Measurements from ENCODE around the gene P2RY1.
A peak's percentile ranks its signal among the peaks of the same experiment; 100 is the strongest.

P2RY1 gene, protein sequence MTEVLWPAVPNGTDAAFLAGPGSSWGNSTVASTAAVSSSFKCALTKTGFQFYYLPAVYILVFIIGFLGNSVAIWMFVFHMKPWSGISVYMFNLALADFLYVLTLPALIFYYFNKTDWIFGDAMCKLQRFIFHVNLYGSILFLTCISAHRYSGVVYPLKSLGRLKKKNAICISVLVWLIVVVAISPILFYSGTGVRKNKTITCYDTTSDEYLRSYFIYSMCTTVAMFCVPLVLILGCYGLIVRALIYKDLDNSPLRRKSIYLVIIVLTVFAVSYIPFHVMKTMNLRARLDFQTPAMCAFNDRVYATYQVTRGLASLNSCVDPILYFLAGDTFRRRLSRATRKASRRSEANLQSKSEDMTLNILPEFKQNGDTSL

DNA sequence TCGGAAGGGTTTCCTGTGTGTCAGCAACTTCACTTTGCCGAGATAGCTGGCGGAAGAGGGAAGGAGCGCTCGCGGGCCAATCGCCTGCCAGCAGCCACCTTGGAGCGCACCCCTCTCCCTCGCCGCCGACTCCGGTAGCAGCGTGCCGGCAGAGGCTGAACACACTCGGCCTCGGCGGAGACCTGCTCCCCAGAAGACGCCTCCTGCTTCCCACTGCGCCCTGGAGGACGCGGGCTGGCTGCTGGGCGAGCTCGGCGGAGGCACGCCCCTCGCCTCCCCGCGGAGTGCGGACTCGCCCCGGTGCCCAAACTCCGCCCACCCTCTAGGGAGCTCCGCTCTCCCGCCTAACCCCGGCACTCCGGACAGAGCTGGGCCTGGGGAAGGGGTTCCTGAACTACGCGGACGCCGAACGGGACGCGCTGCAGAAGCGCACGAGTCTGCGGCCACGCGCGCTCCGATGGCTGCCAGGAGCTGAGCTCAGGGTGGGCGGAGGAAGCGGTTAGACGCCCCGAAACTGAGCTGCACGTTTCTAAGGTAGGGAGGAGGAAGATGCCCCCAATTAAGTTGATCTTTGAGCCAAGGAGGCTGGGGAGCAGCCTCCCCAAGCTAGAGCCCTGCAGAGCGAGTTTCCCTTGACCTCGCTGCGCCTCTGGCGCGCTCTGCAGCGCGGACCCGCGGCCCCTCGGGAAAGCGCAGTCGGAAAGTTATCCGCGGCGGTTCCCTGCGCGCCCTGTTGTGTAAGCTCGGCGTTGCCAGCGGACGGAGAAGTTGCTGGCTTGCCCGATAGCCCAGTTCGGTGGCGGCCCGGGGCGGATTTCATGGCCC is at the start of gene P2RY1:
P2RY1 (plus strand) TSS at position 356 of the 825 bp plus-strand sequence. CDS start 652 bp downstream, outside the sequence.
- DNase-seq = peak; percentile 36

DNA sequence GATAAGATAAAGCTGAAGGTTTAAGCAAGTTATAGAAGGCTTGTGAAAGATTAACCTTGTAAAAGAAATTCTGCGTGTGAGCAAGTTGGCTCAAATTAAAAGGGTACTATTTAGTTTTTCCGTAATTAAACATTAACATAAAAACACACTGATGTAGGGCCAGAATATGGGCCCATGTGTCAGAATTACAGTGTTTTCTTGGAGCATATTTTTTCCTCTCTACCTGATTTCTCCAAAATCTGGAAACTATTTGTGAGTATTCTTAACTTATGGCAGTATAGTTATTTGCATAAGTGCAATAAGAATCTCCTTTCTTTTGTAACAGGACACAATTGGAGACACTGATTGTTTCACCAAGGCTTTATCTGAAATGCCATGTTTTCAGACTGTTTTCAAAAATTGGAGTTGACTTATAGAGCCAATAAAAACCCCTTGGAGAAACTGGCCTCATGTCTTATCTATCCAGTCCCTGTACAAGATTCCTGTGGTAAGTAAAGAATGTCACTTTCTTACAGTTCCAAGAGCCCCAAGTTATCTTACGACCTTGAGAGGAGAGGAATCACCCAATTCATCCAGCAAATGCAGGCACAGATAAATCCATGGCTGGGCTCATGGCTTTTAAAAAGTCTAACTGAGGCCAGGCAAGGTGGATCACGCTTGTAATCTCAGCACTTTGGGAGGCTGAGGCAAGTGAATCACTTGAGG is 47.8 kb upstream of the P2RY1 start:
- no peak for DNase-seq

DNA sequence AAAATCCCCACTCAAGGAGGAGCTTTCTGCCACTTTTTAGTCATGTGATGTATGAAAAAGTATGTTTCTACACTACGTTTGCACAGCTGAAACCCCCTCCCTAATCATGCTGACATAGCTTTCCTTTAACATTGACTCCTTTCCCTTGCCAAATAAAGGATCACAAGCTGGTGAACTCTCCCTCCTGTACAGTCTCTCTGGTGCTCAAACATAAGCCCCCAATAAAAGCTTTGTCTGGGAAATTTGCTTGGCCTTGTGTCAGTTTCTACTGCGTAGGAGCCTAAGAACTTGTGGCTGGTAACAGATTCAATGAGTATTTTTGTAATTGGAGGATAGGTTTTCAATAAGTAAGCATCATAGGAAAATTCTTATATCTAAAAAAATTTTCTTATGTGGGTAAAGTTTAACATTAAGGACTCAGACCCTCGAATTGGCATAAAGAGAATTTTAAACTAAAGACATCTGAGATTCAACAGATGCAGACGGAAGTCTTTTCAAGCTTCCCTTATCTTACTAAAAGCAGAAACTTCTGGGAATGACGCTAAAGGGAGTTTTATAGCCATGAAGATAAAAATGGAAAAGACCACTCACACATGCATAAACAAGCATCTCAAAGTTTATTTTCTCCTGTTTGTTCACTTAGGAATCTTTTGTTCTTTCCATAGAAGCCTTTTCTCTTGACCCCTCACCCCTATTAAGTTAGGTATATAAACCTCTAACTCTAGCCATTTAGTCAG is 44.1 kb upstream of the P2RY1 start:
- no peak for DNase-seq

DNA sequence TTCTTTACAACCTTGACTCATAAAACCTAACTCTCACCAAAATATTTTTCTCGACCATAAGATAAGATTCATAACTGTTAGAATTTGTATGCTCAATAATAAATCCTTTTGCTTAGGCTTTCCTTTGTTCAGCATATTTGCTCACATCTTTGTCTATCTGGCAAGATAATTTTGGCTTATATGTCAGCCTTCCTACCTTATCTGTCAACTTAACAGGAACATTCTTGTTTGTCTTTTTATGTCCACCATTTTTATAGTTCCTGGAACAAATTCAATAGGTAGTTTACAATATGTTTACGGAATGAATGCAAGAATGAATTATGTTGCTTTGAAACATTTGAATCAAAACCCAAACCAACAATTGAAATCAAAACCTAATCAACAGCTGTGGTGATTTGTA is 41.0 kb upstream of the P2RY1 start:
- DNase-seq = no peak

DNA sequence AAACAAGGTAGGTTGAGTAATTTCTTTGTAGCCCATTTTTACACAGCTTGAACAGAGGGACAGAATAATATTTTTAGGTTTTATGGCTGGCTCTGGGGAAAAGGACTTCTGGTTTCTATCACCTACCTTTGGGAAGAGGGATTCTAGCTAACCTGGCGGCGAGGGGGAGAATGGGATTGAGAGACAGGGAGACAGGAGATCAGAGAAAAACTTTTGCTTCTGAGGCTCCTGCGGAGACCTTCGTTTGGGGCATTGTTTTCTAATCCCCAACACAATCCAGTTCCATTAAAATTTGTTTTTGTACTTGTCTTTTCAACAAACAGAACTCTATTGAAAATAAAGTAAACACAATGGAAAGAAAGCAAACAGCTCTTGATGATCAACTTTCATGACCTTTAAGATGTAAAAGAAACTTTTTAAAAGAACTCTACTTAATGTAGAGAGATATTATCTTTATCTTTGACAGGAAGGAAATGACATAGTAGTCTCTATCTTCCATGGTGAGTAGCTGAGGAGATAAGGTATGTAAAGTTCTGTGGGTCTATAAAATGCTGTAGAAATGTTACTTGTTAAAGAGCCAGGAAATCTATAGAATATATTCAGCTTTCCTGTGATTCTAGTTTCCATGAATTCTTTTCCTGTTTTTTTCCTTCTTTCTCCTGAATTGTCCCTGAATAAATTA is 37.0 kb upstream of the P2RY1 start:
- no peak for DNase-seq

DNA sequence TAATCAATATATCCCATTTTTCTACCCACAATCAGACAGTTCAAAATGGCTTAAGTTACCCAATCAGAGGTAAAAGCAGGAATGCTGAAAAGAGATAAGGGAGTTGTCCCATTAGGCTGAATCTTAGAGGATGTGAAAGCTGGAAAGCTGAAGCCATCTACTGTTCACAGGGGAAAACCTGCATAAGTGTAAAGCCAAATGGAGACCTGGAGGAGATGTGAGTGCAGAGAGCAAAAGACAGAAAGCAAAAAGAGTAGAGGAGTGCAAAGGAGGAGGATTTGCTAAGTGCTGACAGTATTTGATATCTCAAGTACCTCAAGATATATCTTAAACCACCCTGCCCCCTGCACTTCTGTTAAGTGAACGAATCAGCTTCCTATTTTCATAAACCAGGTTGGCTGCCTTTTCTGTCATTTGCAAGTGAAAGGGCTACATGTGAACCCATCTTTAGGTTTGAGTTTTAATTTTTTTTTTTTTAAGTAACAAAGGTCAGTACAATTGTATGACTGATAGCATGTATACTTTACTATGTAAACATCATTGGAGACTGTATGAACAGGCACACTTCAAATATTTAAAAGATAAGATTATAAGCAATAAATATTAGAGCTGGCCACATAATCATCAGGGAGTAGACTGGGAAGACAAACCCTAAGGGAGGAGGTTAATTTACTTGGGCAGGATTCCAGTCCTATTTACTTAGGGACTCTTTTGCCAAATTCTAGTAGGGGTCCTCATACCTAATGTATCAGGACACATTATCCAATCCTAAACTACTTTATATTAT is 22.8 kb upstream of the P2RY1 start:
- DNase-seq = no peak

DNA sequence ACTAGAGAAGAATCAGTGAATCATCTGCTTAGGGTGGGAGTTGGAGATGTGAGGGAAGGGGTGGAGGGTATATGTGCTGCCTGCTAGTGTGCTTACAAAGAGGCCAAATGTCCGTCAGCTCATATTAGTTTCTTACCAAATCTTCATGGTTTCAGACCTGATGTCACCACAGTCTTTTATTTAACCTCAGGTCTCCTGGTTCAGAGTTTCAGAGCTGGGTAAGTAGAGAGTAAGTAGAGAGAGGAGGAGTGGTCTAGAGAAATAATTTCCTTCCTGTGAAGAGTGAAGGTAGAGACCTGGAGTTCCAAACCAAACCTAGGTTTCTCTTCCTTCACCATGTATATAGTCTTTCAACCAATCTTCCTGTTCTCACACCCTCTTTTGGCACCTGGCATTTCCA is 17.5 kb upstream of the P2RY1 start:
- DNase-seq = no peak

DNA sequence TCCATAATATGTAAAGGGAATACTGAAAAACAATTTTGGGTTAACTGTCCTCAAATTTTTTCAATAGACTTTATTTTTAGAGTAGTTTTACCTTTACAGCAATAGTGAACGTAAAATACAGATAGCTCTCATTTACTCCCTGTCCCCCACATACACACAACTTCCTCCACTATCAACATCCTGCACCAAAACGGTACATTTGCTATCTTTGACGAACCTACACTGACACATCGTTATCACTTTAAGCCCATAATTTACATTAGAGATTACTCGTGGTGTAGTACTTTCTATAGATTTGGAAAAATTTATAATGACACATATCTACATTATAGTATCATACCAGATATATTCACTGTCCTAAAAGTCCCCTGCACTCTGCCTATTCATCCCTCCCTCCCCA is 16.9 kb upstream of the P2RY1 start:
- DNase-seq = no peak

DNA sequence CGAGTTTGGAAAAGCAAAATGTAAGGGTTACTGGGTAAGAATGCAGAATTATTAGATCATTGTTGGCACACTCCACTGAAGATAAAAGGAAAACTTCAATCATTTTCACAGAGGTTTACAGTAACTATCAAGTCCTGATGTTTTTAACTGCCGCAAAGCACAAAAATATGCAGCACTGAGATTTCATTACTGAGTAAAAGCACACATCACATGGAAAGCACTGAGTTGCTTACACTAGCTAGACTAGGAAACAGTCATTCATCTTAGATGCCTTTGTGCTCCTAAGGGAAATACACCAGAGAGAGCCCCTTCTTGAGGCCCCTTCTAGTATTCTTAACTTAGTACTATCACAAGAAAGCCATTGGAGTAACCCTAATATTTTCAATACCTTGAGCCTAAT is 11.8 kb upstream of the P2RY1 start:
- no peak for DNase-seq

DNA sequence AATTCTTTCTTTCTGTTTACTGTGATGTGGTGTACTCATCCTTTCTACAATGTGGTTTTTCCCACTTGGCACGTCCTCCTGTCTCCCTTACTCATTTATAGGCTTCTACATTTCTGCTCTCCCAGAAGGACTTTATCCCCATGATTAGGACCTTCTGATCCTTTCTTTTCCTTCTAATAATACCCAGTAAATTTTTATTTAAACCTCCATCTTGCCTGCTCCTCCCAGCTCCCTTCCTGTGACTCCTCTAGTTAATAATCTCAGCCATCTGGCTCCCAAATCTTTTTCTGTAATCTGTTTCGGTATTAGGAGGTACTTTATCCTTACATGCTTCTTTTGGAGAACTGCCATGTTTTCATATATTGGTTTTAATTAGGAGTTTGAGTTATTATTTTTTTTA is 11.2 kb upstream of the P2RY1 start:
- DNase-seq = no peak

DNA sequence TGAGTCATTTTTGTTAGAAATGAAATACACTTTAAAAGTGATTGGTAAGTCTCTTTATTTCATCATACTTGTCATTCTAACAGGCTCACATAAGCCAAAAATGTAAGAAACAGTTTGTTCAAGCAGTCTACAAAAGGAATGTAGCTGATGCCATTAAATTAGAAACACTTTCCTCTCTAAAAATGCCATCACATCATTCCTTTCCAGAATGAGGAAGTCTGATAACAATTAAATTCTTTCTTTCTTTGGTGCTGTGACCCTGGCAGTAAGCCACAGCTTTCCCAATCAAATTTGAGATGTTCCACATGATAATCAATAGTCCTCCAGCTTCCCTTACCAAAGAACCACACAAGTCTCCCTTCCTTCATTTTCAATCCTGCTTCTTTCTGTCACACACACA is 9.4 kb upstream of the P2RY1 start:
- no peak for DNase-seq

DNA sequence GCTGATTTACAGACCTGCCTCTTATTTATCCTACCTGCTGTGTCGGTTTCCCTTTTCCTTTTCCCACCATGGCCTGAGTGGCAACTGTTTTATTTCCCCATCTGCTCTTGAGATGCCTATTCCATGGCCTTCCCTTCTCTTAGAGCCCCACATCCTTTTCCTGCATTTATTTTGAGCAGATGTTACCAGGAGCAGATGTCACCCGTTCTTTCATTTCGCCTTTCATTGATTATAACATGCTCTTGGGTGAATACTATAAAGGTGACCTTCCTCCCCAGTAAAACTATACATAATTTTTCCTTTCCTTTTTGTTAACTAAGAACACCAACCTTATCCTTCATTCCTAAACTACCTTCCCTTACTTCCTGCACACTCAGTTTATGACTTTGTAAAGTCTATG is 8.5 kb upstream of the P2RY1 start:
- DNase-seq = no peak

DNA sequence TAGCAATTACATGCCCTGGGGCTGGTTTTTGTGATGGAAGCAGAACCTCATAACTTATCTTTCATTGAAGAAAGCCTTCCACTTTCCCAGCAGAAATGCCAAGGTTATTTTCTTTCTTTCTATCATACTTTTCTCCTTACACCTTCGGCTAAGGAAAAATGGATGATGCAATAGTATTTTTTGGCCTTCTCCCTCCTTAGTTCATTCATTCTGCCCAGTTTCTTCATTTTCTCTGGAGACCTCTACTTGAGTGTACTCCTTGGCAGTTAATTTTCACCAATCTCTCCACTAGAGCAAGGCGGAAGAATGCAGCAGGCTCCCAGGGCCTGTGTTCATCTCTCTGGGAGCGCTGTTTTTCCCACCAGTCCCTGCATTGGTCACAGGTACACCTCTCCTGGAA is 7.6 kb upstream of the P2RY1 start:
- DNase-seq = no peak

DNA sequence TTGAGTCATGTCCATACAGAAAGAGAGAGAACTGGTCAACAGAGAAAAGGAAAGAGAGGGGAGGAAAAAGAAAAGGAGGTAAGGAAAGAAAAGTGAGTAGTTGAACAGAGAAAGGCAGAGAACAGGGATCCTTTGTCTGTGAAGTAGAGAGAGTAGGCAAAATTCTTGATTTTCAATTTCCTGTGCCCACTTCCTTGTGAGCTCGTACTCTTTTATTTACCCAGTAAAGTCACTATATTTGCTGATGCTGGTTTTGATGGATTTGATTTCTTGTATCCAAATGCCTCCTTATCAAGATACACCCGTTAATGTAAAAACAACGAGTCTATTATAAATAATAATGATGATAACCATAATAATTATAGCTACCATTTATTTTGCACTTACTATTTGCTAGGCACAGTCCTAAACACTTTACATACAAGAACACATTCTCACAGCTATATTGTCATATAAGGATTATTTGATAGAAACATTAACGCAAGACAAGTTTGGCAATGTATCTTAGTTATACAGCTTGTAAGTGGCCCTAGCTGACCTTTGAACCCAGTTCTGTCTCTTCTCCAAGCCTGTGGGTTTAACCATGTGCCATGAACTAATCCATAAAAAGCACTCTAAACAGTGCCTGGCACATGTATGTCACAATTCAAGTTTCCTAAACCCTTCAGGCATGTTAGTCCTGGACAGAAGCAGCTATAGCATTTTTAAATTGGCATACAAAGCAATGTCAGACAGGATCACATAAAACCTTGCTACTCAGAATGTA is 6.7 kb upstream of the P2RY1 start:
- no peak for DNase-seq

DNA sequence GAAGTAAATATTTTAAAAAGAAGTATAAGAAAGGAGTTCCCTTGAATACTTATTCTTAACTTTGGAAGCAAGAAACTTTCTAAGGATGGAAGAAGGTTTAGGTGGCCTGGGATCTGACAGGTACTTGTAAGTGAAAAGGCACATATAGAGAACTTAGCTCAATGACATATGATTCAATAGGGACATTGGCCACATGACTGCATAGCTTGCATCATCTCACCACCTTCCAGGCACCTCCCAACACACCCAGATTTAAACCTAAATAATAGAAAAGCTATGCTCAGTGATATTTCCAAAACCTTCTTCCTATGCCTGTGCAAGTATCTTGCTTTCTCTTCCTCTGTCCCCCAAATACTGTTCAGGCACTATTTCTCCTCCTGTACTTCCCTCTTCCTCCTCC is 4.7 kb upstream of the P2RY1 start:
- DNase-seq = no peak

DNA sequence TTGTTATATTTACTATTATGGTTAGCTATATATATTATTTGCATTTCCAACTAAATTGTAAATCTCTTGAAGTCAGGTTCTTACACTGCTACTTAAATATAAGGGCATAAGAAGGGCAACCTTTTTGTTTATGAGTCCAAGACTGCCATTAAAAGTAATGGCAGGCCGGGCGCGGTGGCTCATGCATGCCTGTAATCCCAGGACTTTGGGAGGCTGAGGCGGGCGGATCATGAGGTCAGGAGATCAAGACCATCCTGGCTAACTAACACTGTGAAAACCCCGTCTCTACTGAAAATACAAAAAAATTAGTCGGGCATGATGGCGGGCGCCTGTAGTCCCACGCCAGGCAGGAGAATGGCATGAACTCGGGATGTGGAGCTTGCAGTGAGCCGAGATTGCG is 2.9 kb upstream of the P2RY1 start:
- DNase-seq = no peak

DNA sequence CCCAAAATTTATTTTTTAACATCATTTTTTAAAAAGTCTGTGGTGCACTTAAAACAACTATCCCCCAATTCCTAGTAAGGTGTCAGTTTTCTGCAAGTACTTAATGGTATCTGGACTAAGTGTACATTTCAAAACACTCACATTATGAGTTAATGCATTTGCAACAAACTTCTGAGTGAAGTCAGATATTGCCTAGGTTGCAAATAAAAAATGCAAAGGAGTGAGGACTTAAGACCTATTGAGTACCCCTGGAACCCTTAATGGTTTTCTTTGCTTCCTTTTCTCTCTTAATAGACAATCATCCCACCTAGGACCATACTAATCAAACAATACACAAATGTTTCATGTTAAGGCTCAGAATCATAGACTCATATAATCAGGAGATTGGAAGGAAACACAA is 1.8 kb upstream of the P2RY1 start:
- no peak for DNase-seq

DNA sequence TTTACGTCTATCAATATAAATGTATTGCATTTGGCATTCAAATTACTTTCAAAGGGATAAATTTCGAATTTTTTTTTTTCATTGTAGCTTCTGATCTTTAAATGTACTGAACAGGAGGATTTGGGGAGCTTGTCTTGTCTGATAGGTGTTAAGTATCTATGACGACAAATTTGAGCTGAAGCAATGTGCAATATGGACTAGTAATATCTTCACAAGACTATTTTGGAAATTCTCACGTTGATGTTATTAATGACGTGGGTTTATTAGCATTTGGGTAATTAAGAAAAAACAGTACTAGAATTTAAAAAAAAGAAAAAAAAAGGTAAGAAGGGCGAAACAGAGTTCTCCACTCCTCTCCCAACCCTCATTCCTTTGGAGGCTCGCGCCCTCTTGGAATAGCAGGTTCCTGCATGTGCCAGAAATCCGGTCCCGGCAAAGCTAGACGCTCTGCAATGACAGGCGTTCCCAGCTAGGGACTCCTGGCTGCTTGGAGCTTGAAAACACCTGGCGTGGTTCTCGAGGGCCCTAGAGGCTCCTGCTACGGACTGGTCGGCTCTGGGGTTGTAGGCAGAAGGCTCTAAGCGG is 648 bp upstream of the P2RY1 start:
- DNase-seq = no peak

DNA sequence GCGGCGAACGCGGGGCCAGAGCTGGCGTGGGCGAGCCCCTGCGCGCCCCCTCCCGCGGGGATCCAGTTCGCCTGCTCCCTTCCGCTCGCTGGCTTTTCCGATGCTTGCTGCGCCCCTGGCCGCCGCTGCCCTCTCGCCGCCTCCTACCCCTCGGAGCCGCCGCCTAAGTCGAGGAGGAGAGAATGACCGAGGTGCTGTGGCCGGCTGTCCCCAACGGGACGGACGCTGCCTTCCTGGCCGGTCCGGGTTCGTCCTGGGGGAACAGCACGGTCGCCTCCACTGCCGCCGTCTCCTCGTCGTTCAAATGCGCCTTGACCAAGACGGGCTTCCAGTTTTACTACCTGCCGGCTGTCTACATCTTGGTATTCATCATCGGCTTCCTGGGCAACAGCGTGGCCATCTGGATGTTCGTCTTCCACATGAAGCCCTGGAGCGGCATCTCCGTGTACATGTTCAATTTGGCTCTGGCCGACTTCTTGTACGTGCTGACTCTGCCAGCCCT is 721 bp downstream of the P2RY1 start:
- DNase-seq = no peak

DNA sequence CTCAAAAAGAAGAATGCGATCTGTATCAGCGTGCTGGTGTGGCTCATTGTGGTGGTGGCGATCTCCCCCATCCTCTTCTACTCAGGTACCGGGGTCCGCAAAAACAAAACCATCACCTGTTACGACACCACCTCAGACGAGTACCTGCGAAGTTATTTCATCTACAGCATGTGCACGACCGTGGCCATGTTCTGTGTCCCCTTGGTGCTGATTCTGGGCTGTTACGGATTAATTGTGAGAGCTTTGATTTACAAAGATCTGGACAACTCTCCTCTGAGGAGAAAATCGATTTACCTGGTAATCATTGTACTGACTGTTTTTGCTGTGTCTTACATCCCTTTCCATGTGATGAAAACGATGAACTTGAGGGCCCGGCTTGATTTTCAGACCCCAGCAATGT is 1.3 kb downstream of the P2RY1 start:
- no peak for DNase-seq
